GM23248 (cell line): ENCODE measurements around the gene COL11A1. TPM values are rescaled to one million over a fixed set of nuclear protein-coding genes. Genes with fewer than 3 reads are reported as not detected.

Source experiments
- DNase-seq: peaks from one replicate; pipeline ENCODE4 v3.0.0-alpha.2; 2015
- H2AFZ ChIP-seq: fragments of 200-600 bp; sonication (generic); 2 replicates; pipeline ENCODE4 v1.6.1; 2016; ENCODE audit warnings: antibody characterized with exemption
- H3F3A ChIP-seq: fragments of 200-600 bp; sonication (generic); 2 replicates; pipeline ENCODE4 v1.6.1; 2016; ENCODE audit warnings: mild to moderate bottlenecking, antibody characterized with exemption, mixed run types; ENCODE audit not compliant: insufficient read depth
- H3K27ac ChIP-seq: fragments of 200-600 bp; sonication (generic); 2 replicates; pipeline ENCODE4 v1.5.1; 2016; ENCODE audit warnings: mild to moderate bottlenecking
- H3K27me3 ChIP-seq: fragments of 200-600 bp; sonication (generic); replicated peaks from 2 replicates; pipeline ENCODE4 v1.6.1; 2016; ENCODE audit warnings: mild to moderate bottlenecking; ENCODE audit not compliant: insufficient read depth
- H3K36me3 ChIP-seq: fragments of 200-600 bp; sonication (generic); 2 replicates; pipeline ENCODE4 v1.6.1; 2016; ENCODE audit warnings: low read depth, mild to moderate bottlenecking
- H3K4me1 ChIP-seq: fragments of 200-600 bp; sonication (generic); 2 replicates; pipeline ENCODE4 v1.6.1; 2016; ENCODE audit warnings: mild to moderate bottlenecking; ENCODE audit not compliant: insufficient read depth
- H3K4me2 ChIP-seq: fragments of 200-600 bp; sonication (generic); one replicate; pipeline ENCODE4 v1.6.1; 2016; ENCODE audit warnings: mild to moderate bottlenecking; ENCODE audit not compliant: unreplicated experiment
- H3K4me3 ChIP-seq: fragments of 200-600 bp; sonication (generic); 2 replicates; pipeline ENCODE4 v1.5.1; 2016; ENCODE audit warnings: mild to moderate bottlenecking
- H3K79me2 ChIP-seq: fragments of 200-600 bp; sonication (generic); 2 replicates; pipeline ENCODE4 v1.6.1; 2016; ENCODE audit warnings: mild to moderate bottlenecking; ENCODE audit not compliant: insufficient read depth
- H3K9ac ChIP-seq: fragments of 200-600 bp; sonication (generic); 2 replicates; pipeline ENCODE4 v1.6.1; 2016; ENCODE audit warnings: mild to moderate bottlenecking
- H3K9me2 ChIP-seq: fragments of 200-600 bp; sonication (generic); 2 replicates; pipeline ENCODE4 v1.6.1; 2016; ENCODE audit warnings: mixed run types, mild to moderate bottlenecking, moderate library complexity; ENCODE audit not compliant: insufficient read depth
- H3K9me3 ChIP-seq: fragments of 200-600 bp; sonication (generic); one replicate; pipeline ENCODE4 v1.6.1; 2017; ENCODE audit warnings: low read depth
- H4K20me1 ChIP-seq: fragments of 200-600 bp; sonication (generic); 2 replicates; pipeline ENCODE4 v1.6.0; 2016; ENCODE audit not compliant: insufficient read depth
- EZH2 ChIP-seq: fragments of 200-600 bp; sonication (generic); IDR thresholded peaks from 2 replicates; pipeline ENCODE4 v1.6.1; 2018; ENCODE audit warnings: antibody characterized with exemption, mild to moderate bottlenecking; ENCODE audit not compliant: insufficient read depth, poor library complexity, severe bottlenecking
- EZH2phosphoT487 ChIP-seq: fragments of 200-600 bp; sonication (generic); IDR thresholded peaks from 2 replicates; pipeline ENCODE4 v1.6.1; 2018; ENCODE audit warnings: antibody characterized with exemption, moderate library complexity, mild to moderate bottlenecking, low read depth; ENCODE audit not compliant: insufficient read depth
- WGBS, 2 experiments: methylation state at CpG; one replicate each; pipeline ENCODE4 v1.1.6; 2015 to 2017; ENCODE audit warnings: low lambda C conversion rate in 2 of 2, low coverage in 1 of 2; ENCODE audit errors: missing lambda C conversion rate in 2 of 2; 5-methylcytosine and 5-hydroxymethylcytosine counted together
- in situ Hi-C: fragments of 300-500 bp; cut with MboI; formaldehyde crosslinking; loops from 2 replicates; pipeline ENCODE4 v1.15.0; 2020
- polyA plus RNA-seq: library from polyadenylated mRNA; unstranded; fragments of >200 nt; fragmentation: Nextera tagmentation; extraction: Ambion mirVana; gene quantifications from 2 replicates; pipeline ENCODE4 v1.2.1, GENCODE V29; 2016
- total RNA-seq: library from RNA; depleted of rRNA; stranded (reverse); fragments of >200 nt; shearing (Covaris generic); gene quantifications from 2 replicates; pipeline ENCODE4 v1.2.3, GENCODE V29; 2014; rRNA removed

The COL11A1 gene
- total RNA-seq = 10.0 and 10.2 TPM in 2 replicates
- polyA plus RNA-seq = 6.1 and 7.1 TPM in 2 replicates

DNA sequence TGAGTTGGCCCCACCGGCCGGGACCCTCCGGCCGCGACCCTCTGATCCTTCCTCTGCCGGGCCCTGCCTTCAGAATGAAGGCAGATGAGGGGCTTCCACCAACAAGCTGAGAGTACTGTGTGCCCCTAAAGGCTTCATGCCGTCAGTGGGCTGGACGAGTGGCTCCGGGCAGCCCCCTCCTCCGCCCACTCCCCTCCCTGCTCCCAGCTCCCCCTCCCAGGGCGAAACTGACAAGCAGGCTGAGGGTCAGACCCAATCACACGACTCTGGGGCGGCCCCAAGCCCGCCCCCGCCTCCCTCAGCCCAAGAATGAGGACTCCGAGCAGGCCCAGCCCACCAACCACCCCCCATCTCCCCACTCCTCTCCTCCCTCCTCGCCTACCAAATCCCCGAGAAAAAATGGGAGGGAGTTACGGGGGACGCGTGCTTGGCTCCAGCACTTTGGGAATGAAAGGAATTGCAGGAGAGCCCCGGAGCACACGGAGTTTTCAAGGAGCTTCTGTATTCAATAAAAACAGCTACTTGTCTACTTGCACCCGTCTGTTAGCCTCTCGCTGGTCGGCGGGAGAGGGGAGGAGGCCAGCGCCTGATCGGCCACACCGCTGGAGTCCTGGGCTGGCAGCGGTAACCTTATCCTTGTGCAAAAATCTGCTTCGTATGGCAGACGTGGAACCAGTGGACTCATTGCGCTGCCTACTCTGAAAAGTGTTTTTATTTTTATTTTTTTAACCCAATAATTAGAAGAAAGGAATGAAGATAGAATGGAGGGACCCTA is at the start of gene COL11A1:
TSS of gene COL11A1 (minus strand) at position 147 of the 775 bp plus-strand sequence. CDS start 344 bp downstream, outside the sequence.
- DNase-seq = no peak
- WGBS, 2 experiments = 11 to 12% methylated on average over 24 to 34 of the region's 34 CpGs
- H3K27ac ChIP-seq = no peak within 1 kb of the TSS

GRCh38 chr1:103156966-103157365 is 48.6 kb upstream of the COL11A1 start:
- no peaks in the 10 kb centered on the region for H3K9me3 ChIP-seq
- DNase-seq = no peak
- no peak overlapping the region for H3K4me3 ChIP-seq
- TF ChIP-seq EZH2phosphoT487 (no peak), EZH2 (no peak)
- no peak overlapping the region for H2AFZ ChIP-seq
- no peaks in the 10 kb centered on the region for H3K79me2 ChIP-seq
- in situ Hi-C loops = no loop called here
- no peaks in the 10 kb centered on the region for H4K20me1 ChIP-seq
- H3K27ac ChIP-seq = no peak overlapping the region
- H3F3A ChIP-seq = no peaks in the 10 kb centered on the region
- 16 to 37% methylated on average over 4 of the region's 4 CpGs for WGBS, 2 experiments
- H3K36me3 ChIP-seq = no peaks in the 10 kb centered on the region
- no peak overlapping the region for H3K9ac ChIP-seq
- no peaks in the 10 kb centered on the region for H3K9me2 ChIP-seq
- H3K4me2 ChIP-seq = no peak overlapping the region
- no peaks in the 10 kb centered on the region for H3K4me1 ChIP-seq
- H3K27me3 ChIP-seq = no peaks in the 10 kb centered on the region

More for the DNA sequence above, at the start of gene COL11A1:
- Histone ChIP-seq H3K36me3 (no peaks in the 10 kb centered on the region), H3K4me3 (peak within 1 kb of the TSS; percentile 70), H3K79me2 (no peaks in the 10 kb centered on the region), H4K20me1 (no peaks in the 10 kb centered on the region), H2AFZ (peak within 1 kb of the TSS; percentile 49), H3K9me3 (no peaks in the 10 kb centered on the region), H3K4me2 (peak within 1 kb of the TSS; percentile 48), H3K4me1 (peaks cover 13% of the 10 kb centered on the region; the same call in 1 of the 2 replicates), H3F3A (no peaks in the 10 kb centered on the region), H3K27me3 (0 out of 2 replicates have a peak, but pooled peaks cover 12% of the 10 kb centered on the region), H3K9me2 (no peaks in the 10 kb centered on the region), H3K9ac (no peak within 1 kb of the TSS)
- no peak for TF ChIP-seq EZH2
- TF ChIP-seq EZH2phosphoT487 = no peak
- in situ Hi-C loops = loop anchor here (25.0 kb wide), 1 partner anchor 354 kb away; no protein-coding TSS in a partner anchor

GRCh38 chr1:103146166-103146565 is 37.8 kb upstream of the COL11A1 start:
- Histone ChIP-seq H3K36me3 (no peaks in the 10 kb centered on the region), H3K4me3 (no peak overlapping the region), H3K4me1 (no peaks in the 10 kb centered on the region), H4K20me1 (no peaks in the 10 kb centered on the region), H3K9me2 (no peaks in the 10 kb centered on the region), H3K9me3 (no peaks in the 10 kb centered on the region), H3K27ac (no peak overlapping the region), H3K79me2 (no peaks in the 10 kb centered on the region), H3K9ac (no peak overlapping the region), H3K4me2 (no peak overlapping the region), H3K27me3 (no peaks in the 10 kb centered on the region), H2AFZ (no peak overlapping the region), H3F3A (no peaks in the 10 kb centered on the region)
- DNase-seq = no peak
- in situ Hi-C loops = no loop called here
- TF ChIP-seq EZH2 (no peak), EZH2phosphoT487 (no peak)

DNA sequence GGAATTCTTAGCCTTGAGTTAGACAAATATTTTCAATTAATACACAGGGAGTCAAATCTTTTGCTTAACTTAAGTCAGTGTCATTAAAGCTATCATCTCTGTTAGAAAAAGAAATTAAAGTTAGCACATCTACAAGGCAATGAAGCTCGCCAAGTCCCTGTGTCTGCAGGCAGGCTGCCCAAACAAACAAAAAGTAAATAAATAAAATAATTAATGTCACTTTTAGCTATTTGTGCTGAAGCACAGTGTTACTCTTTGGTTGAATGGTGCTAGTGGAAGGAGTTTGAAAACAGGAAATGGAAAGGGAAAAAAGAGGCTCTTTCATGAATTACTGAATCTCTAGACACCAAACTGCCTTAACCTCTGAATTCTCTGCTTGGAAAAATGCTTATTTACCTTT is 37.1 kb upstream of the COL11A1 start:
- H3F3A ChIP-seq = no peaks in the 10 kb centered on the region
- H3K9me2 ChIP-seq = no peaks in the 10 kb centered on the region
- H3K27me3 ChIP-seq = no peaks in the 10 kb centered on the region
- DNase-seq = no peak
- H3K4me1 ChIP-seq = no peaks in the 10 kb centered on the region
- TF ChIP-seq EZH2 (no peak), EZH2phosphoT487 (no peak)
- no peak overlapping the region for H3K27ac ChIP-seq
- H3K4me3 ChIP-seq = no peak overlapping the region
- no peaks in the 10 kb centered on the region for H3K79me2 ChIP-seq
- H3K9ac ChIP-seq = no peak overlapping the region
- no peaks in the 10 kb centered on the region for H4K20me1 ChIP-seq
- no peak overlapping the region for H2AFZ ChIP-seq
- in situ Hi-C loops = no loop called here
- H3K4me2 ChIP-seq = no peak overlapping the region
- no peaks in the 10 kb centered on the region for H3K36me3 ChIP-seq
- 7 to 21% methylated on average over 1 of the region's 1 CpG for WGBS, 2 experiments
- no peaks in the 10 kb centered on the region for H3K9me3 ChIP-seq
